Aortic smooth muscle cell (primary cell): ENCODE measurements around the gene FOXG1. TPM values are rescaled to one million over a fixed set of nuclear protein-coding genes. Genes with fewer than 3 reads are reported as not detected.

Experiments used
- total RNA-seq: library from RNA; depleted of rRNA; stranded (reverse); fragments of >200 nt; gene quantifications from 2 replicates; pipeline ENCODE4 v1.2.3, GENCODE V29; 2014

FOXG1 gene
- total RNA-seq: not detected in 2 replicates

GRCh38 chr14:28766469-28766955, at the start of gene FOXG1:
TSS of gene FOXG1 (plus strand) at chr14:28766787. CDS start at chr14:28767280, 493 bp downstream.

